Endodermal cell (in vitro differentiated cells): Measurements from ENCODE around the gene FAM81A. TPM values are rescaled to one million over a fixed set of nuclear protein-coding genes. Genes with fewer than 3 reads are reported as not detected.

ENCODE experiments used
- DNase-seq: peaks from one replicate; pipeline ENCODE4 v3.0.0-alpha.2; 2017
- H3K27ac ChIP-seq: 2 replicates; pipeline ENCODE4 v1.5.1; 2013; ENCODE audit warnings: mild to moderate bottlenecking, low read depth, low read length, moderate library complexity
- H3K27me3 ChIP-seq: 2 replicates; pipeline ENCODE4 v1.6.1; 2013; ENCODE audit warnings: mild to moderate bottlenecking, low read length, moderate library complexity; ENCODE audit not compliant: insufficient read depth, control insufficient read depth, poor library complexity, severe bottlenecking
- H3K36me3 ChIP-seq: 2 replicates; pipeline ENCODE4 v1.7.0; 2013; ENCODE audit warnings: mild to moderate bottlenecking, low read length, moderate library complexity; ENCODE audit not compliant: control insufficient read depth, insufficient read depth
- H3K4me1 ChIP-seq: one replicate; pipeline ENCODE4 v1.7.0; 2013; ENCODE audit warnings: low read length; ENCODE audit not compliant: control insufficient read depth, insufficient read depth
- H3K4me3 ChIP-seq: 2 replicates; pipeline ENCODE4 v1.5.1; 2013; ENCODE audit warnings: mild to moderate bottlenecking, low read length, moderate library complexity
- H3K9ac ChIP-seq: 2 replicates; pipeline ENCODE4 v1.6.1; 2013; ENCODE audit warnings: mild to moderate bottlenecking, low read length, moderate library complexity; ENCODE audit not compliant: poor library complexity, severe bottlenecking; ENCODE audit errors: extremely low read depth
- H3K9me3 ChIP-seq: 2 replicates; pipeline ENCODE4 v1.6.1; 2013; ENCODE audit warnings: mild to moderate bottlenecking, low read length, moderate library complexity; ENCODE audit not compliant: control insufficient read depth
- H3K27ac Mint-ChIP-seq: 2 replicates; pipeline ENCODE4 v1.8.0; 2020; ENCODE audit warnings: mixed read lengths
- H3K27me3 Mint-ChIP-seq: 2 replicates; pipeline ENCODE4 v1.8.0; 2021; ENCODE audit warnings: mild to moderate bottlenecking, mixed read lengths; ENCODE audit not compliant: insufficient read depth
- H3K36me3 Mint-ChIP-seq: 2 replicates; pipeline ENCODE4 v1.8.0; 2020; ENCODE audit warnings: low read depth, mixed read lengths
- H3K4me1 Mint-ChIP-seq: 2 replicates; pipeline ENCODE4 v1.8.0; 2020; ENCODE audit warnings: mixed read lengths
- H3K4me3 Mint-ChIP-seq: 2 replicates; pipeline ENCODE4 v1.8.0; 2020; ENCODE audit warnings: mild to moderate bottlenecking, moderate library complexity, mixed read lengths
- H3K9me3 Mint-ChIP-seq: 2 replicates; pipeline ENCODE4 v1.8.0; 2020; ENCODE audit warnings: mild to moderate bottlenecking, mixed read lengths
- CTCF ChIP-seq: fragments of 200-600 bp; sonication (generic); conservative IDR thresholded peaks from 2 replicates; pipeline ENCODE4 v1.5.0; 2021; ENCODE audit warnings: antibody characterized with exemption, mild to moderate bottlenecking
- WGBS, 2 experiments: methylation state at CpG; one replicate each; pipeline versions ENCODE4 v1.1.5 to v1.1.7; 2013; ENCODE audit warnings: missing lambda C conversion rate in 2 of 2, mixed read lengths in 1 of 2; ENCODE audit not compliant: insufficient coverage in 1 of 2, insufficient read length in 1 of 2; 5-methylcytosine and 5-hydroxymethylcytosine counted together
- total RNA-seq, 2 donors: library from RNA; stranded (reverse); fragmentation: NEBNext Ultra II Directional in 1 of 2; extraction: Animal tissue kit (Norgen Biotek cat#: 25700) in 1 of 2; gene quantifications; 2 replicates in 1 of 2; 3 replicates in 1 of 2; pipeline ENCODE4 v1.2.1, GENCODE V29; 2021

FAM81A gene
- total RNA-seq, 2 donors from 2014 or later: 0.35 to 0.88 TPM

- no peaks in the 10 kb centered on the region for H3K4me1 ChIP-seq
- H3K27ac Mint-ChIP-seq: no peak overlapping the region
- H3K27me3 ChIP-seq: no peaks in the 10 kb centered on the region
- H3K9me3 Mint-ChIP-seq: no peaks in the 10 kb centered on the region
- no peak overlapping the region for H3K4me3 ChIP-seq
- H3K9ac ChIP-seq: no peak overlapping the region
- no peak for DNase-seq
- peaks cover 56% of the 10 kb centered on the region for H3K27me3 Mint-ChIP-seq
- 56% methylated on average over 14 of the region's 15 CpGs; no CpG with 5 or more reads in 1 of the 2 experiments for WGBS, 2 experiments
- H3K9me3 ChIP-seq: no peaks in the 10 kb centered on the region
- H3K27ac ChIP-seq: no peak overlapping the region
- TF ChIP-seq CTCF: no peak
- H3K4me3 Mint-ChIP-seq: no peak overlapping the region
- H3K36me3 Mint-ChIP-seq: no peaks in the 10 kb centered on the region
- peaks cover 17% of the 10 kb centered on the region for H3K4me1 Mint-ChIP-seq
- no peaks in the 10 kb centered on the region for H3K36me3 ChIP-seq
These were observed 36.0 kb upstream of the FAM81A start for GRCh38 chr15:59401824-59402569.

GRCh38 chr15:59405079-59405478 lies 32.9 kb upstream of the FAM81A start:
- Histone ChIP-seq H3K27ac (no peak overlapping the region), H3K4me1 (no peaks in the 10 kb centered on the region), H3K4me3 (no peak overlapping the region), H3K9ac (no peak overlapping the region), H3K9me3 (no peaks in the 10 kb centered on the region), H3K36me3 (no peaks in the 10 kb centered on the region), H3K27me3 (no peaks in the 10 kb centered on the region)
- Mint-ChIP-seq H3K4me3 (no peak overlapping the region), H3K4me1 (peaks cover 14% of the 10 kb centered on the region), H3K9me3 (no peaks in the 10 kb centered on the region), H3K36me3 (no peaks in the 10 kb centered on the region), H3K27me3 (peaks cover 49% of the 10 kb centered on the region), H3K27ac (no peak overlapping the region)
- no peak for DNase-seq
- 76 to 93% methylated on average over 5 to 7 of the region's 7 CpGs for WGBS, 2 experiments
- no peak for TF ChIP-seq CTCF

- no peak for DNase-seq
- Mint-ChIP-seq H3K4me3 (no peak overlapping the region), H3K27me3 (peaks cover 41% of the 10 kb centered on the region), H3K36me3 (no peaks in the 10 kb centered on the region), H3K27ac (no peak overlapping the region), H3K9me3 (no peaks in the 10 kb centered on the region), H3K4me1 (peaks cover 8% of the 10 kb centered on the region)
- Histone ChIP-seq H3K9ac (no peak overlapping the region), H3K27ac (no peak overlapping the region), H3K27me3 (no peaks in the 10 kb centered on the region), H3K36me3 (no peaks in the 10 kb centered on the region), H3K4me1 (no peaks in the 10 kb centered on the region), H3K4me3 (no peak overlapping the region), H3K9me3 (no peaks in the 10 kb centered on the region)
- 67 to 69% methylated on average over 3 of the region's 3 CpGs for WGBS, 2 experiments
- no peak for TF ChIP-seq CTCF
These were observed 31.5 kb upstream of the FAM81A start for GRCh38 chr15:59406446-59406845.
